HG03469 (cell line): ENCODE results near the gene CBARP.

Experiments used
- ATAC-seq: cut with Tn5 transposase; IDR thresholded peaks from one replicate; pipeline ENCODE4 v1.9.1; 2021; ENCODE audit warnings: mild to moderate bottlenecking, moderate library complexity, moderate number of reproducible peaks; ENCODE audit not compliant: unreplicated experiment

The CBARP gene

GRCh38 chr19:1237754-1238368 lies at the start of gene CBARP:
CBARP (minus strand) TSS chr19:1238005; CDS start chr19:1236100, 1,905 bp downstream.
- ATAC-seq, result no peak

GRCh38 chr19:1286487-1287353 lies 48.9 kb upstream of the CBARP start:
- no peak for ATAC-seq

- no peak for ATAC-seq
Observed at GRCh38 chr19:1285737-1286360, 48.0 kb upstream of the CBARP start, which contains the start of gene EFNA2. EFNA2 (plus strand) TSS chr19:1285873; CDS start chr19:1286169, 296 bp downstream.

GRCh38 chr19:1284979-1285736 lies 47.4 kb upstream of the CBARP start:
- no peak for ATAC-seq

GRCh38 chr19:1284293-1284978 lies 46.6 kb upstream of the CBARP start:
- ATAC-seq, result no peak

GRCh38 chr19:1283917-1284292 lies 46.1 kb upstream of the CBARP start:
- ATAC-seq, result no peak

- ATAC-seq, result no peak
Observed at GRCh38 chr19:1283207-1283916, 45.6 kb upstream of the CBARP start.

GRCh38 chr19:1282588-1283206 lies 44.9 kb upstream of the CBARP start:
- ATAC-seq, result no peak

GRCh38 chr19:1281569-1282287 lies 43.9 kb upstream of the CBARP start:
- ATAC-seq, result no peak

GRCh38 chr19:1280636-1281568 lies 43.1 kb upstream of the CBARP start:
- no peak for ATAC-seq

GRCh38 chr19:1279782-1280341 lies 42.1 kb upstream of the CBARP start:
- no peak for ATAC-seq

- no peak for ATAC-seq
Observed at GRCh38 chr19:1278713-1279660, 41.2 kb upstream of the CBARP start.

GRCh38 chr19:1278074-1278473 lies 40.3 kb upstream of the CBARP start:
- no peak for ATAC-seq

GRCh38 chr19:1277061-1277460 lies 39.3 kb upstream of the CBARP start:
- no peak for ATAC-seq

GRCh38 chr19:1276628-1277022 lies 38.8 kb upstream of the CBARP start:
- no peak for ATAC-seq

GRCh38 chr19:1275976-1276627 lies 38.3 kb upstream of the CBARP start:
- ATAC-seq, result peak; percentile 14
